Type B pancreatic cell (in vitro differentiated cells): ENCODE measurements around the gene LRRC75B. TPM values are rescaled to one million over a fixed set of nuclear protein-coding genes. Genes with fewer than 3 reads are reported as not detected.
"Not testable (repeated sequence)": the region's sequence is repeated elsewhere in the genome, so short reads cannot be mapped to it uniquely, and the experiment has no call there.

Experiments used
- DNase-seq: peaks from one replicate; pipeline ENCODE4 v3.0.0; 2021; ENCODE audit warnings: mixed read lengths; ENCODE audit not compliant: unreplicated experiment; ENCODE audit errors: extremely low spot score
- H3K27ac Mint-ChIP-seq: 2 replicates; pipeline ENCODE4 v1.8.0; 2021; ENCODE audit warnings: mild to moderate bottlenecking, mixed read lengths
- H3K27me3 Mint-ChIP-seq: 2 replicates; pipeline ENCODE4 v1.8.0; 2021; ENCODE audit warnings: mixed read lengths
- H3K36me3 Mint-ChIP-seq: 2 replicates; pipeline ENCODE4 v1.8.0; 2021; ENCODE audit warnings: mixed read lengths
- H3K4me1 Mint-ChIP-seq: one replicate; pipeline ENCODE4 v1.8.0; 2021; ENCODE audit warnings: mixed read lengths; ENCODE audit not compliant: unreplicated experiment
- H3K4me3 Mint-ChIP-seq: 2 replicates; pipeline ENCODE4 v1.8.0; 2021; ENCODE audit warnings: mild to moderate bottlenecking, mixed read lengths
- H3K9me3 Mint-ChIP-seq: 2 replicates; pipeline ENCODE4 v1.8.0; 2021; ENCODE audit warnings: mixed read lengths
- CTCF ChIP-seq: fragments of 200-600 bp; sonication (generic); conservative IDR thresholded peaks from 2 replicates; pipeline ENCODE4 v1.5.0; 2021; ENCODE audit warnings: antibody characterized with exemption, mild to moderate bottlenecking
- total RNA-seq: library from RNA; stranded (reverse); gene quantifications from 2 replicates; pipeline ENCODE4 v1.2.1, GENCODE V29; 2021; ENCODE audit warnings: low replicate concordance

The LRRC75B gene
- total RNA-seq, 1 donor from 2014 or later, result 18.6 TPM

DNA sequence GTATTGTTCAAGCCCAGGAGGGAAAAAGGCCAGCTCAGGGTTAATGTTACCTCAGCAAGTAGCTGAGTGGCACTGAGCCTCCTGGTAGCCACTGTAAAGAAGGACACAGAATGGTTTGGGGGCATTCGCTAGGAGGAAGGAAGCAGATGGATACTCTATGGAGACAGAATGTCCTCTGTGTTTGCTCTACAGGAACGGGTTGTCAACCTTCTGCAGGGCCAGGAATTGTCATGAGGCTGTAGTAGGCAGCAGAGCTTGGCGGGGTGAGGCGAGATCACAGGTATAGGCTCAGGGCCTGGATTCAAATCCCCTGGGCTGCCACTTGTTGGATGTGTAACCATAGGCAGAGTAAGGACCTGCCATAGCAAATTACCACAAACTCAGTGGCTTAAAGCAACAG, 3.0 kb upstream of the LRRC75B start:
- H3K9me3 Mint-ChIP-seq, result no peaks in the 10 kb centered on the region
- H3K4me1 Mint-ChIP-seq, result no peaks in the 10 kb centered on the region
- H3K4me3 Mint-ChIP-seq, result no peak overlapping the region
- no peaks in the 10 kb centered on the region for H3K36me3 Mint-ChIP-seq
- TF ChIP-seq CTCF, result no peak
- no peak for DNase-seq
- no peaks in the 10 kb centered on the region for H3K27me3 Mint-ChIP-seq
- H3K27ac Mint-ChIP-seq, result no peak overlapping the region

DNA sequence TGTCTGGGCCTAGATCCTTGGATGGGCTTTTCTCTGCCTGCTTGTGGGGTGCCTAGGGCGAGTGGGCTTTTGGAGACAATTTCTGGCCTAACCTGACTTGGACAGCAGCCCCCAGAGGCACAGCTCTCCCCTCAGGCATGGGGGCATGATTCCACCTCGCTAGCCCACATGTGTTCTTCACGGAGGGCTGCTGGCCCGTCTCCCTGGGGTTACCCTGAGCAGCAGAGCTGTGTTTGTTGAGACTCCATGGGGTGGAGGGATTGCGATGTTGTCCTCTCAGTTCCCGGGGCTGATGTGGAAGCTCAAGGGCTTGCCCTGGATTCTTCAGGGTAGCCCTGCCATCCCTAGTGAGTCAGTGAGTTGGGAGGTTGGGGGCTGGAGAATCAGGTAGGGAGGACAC, 2.4 kb upstream of the LRRC75B start:
- TF ChIP-seq CTCF, result no peak
- Mint-ChIP-seq H3K27me3 (no peaks in the 10 kb centered on the region), H3K9me3 (no peaks in the 10 kb centered on the region), H3K4me3 (no peak overlapping the region), H3K4me1 (no peaks in the 10 kb centered on the region), H3K27ac (no peak overlapping the region), H3K36me3 (no peaks in the 10 kb centered on the region)
- no peak for DNase-seq

- no peak for TF ChIP-seq CTCF
- DNase-seq, result no peak
- no peaks in the 10 kb centered on the region for H3K36me3 Mint-ChIP-seq
- no peaks in the 10 kb centered on the region for H3K4me1 Mint-ChIP-seq
- no peak overlapping the region for H3K27ac Mint-ChIP-seq
- no peaks in the 10 kb centered on the region for H3K27me3 Mint-ChIP-seq
- peak overlapping the region; percentile 20 for H3K4me3 Mint-ChIP-seq
- no peaks in the 10 kb centered on the region for H3K9me3 Mint-ChIP-seq
Observed at GRCh38 chr22:24594569-24595120, 1.8 kb upstream of the LRRC75B start.

GRCh38 chr22:24593836-24594568, 1.1 kb upstream of the LRRC75B start:
- H3K9me3 Mint-ChIP-seq, result no peaks in the 10 kb centered on the region
- no peaks in the 10 kb centered on the region for H3K27me3 Mint-ChIP-seq
- H3K36me3 Mint-ChIP-seq, result no peaks in the 10 kb centered on the region
- H3K4me3 Mint-ChIP-seq, result peak overlapping the region; percentile 81
- DNase-seq, result no peak
- no peak for TF ChIP-seq CTCF
- no peaks in the 10 kb centered on the region for H3K4me1 Mint-ChIP-seq
- H3K27ac Mint-ChIP-seq, result no peak overlapping the region

DNA sequence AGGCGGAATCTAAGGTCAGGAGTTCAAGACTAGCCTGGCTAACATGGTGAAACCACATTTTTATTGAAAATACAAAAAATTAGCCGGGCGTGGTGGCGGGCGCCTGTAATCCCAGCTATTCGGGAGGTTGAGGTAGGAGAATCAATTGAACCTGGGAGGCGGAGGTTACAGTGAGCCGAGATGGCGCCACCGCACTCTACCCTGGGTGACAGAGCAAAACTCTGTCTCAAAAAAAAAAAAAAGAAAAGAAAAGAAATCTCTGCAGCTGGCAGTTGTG, 624 bp upstream of the LRRC75B start:
- H3K9me3 Mint-ChIP-seq, H3K36me3 Mint-ChIP-seq: not testable (repeated sequence)

DNA sequence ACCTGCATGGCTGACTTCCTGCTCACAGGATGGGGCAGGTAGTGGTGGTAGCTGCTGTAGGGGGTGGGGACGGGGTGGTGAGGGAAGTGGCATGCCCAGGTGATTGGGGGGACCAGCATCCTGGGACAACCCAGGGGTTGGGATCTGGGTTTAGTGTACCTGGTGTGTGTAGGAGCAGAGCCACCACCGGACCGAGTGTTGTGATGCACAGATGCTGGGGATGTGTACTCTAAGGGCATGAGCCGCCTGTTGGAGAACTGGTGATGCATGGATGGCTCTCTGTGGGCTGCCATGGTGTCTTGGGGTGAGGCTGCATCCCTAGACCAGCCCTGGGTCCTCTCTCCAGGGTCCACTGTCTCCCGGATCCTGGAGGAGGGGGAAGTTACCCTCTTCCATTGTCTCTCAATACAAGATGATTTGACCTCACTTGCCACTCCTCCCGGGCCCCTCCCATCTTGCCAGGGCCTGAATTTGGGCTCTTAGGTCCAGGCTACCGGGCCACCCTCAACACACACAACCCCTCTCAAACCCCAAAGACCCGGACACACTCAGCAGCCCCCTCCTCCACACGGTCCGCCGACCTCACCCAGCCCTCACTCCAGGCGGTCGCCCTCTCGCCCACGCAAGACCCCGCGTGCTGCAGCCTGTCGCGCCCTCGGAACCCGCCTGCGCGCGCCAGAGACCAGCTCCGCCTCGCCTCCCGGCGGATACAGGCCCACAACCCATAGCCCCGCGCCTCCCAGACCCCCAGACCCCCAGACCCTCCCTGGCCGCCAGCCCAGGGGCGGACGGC, 619 bp downstream of the LRRC75B start:
- no peak for TF ChIP-seq CTCF
- no peaks in the 10 kb centered on the region for H3K36me3 Mint-ChIP-seq
- no peaks in the 10 kb centered on the region for H3K27me3 Mint-ChIP-seq
- no peaks in the 10 kb centered on the region for H3K4me1 Mint-ChIP-seq
- DNase-seq, result no peak
- no peaks in the 10 kb centered on the region for H3K9me3 Mint-ChIP-seq
- peak overlapping the region; percentile 94 for H3K4me3 Mint-ChIP-seq
- peak overlapping the region; percentile 77 for H3K27ac Mint-ChIP-seq

More for the DNA sequence above, 624 bp upstream of the LRRC75B start:
- H3K27ac Mint-ChIP-seq, result peak overlapping the region; percentile 66
- DNase-seq, H3K27me3 Mint-ChIP-seq, H3K4me1 Mint-ChIP-seq: not testable (repeated sequence)
- H3K4me3 Mint-ChIP-seq, result peak overlapping the region; percentile 81
